HL-60 (cell line): ENCODE measurements around the gene FRMD3.

Source experiments
- CTCF ChIP-seq: IDR thresholded peaks from one replicate; pipeline ENCODE4 v1.5.1; 2011; ENCODE audit warnings: low read length, control low read depth, inconsistent platforms; ENCODE audit not compliant: insufficient read depth
- POLR2AphosphoS5 ChIP-seq: IDR thresholded peaks from 2 replicates; pipeline ENCODE4 v1.6.1; 2012; ENCODE audit warnings: low read depth

- TF ChIP-seq CTCF (no peak), POLR2AphosphoS5 (no peak)
Observed at GRCh38 chr9:83239747-83240146, 298.5 kb downstream of the FRMD3 start.
